GM18861 (cell line): ENCODE results near the gene PHLPP1.

ENCODE experiments used
- ATAC-seq: cut with Tn5 transposase; IDR thresholded peaks from one replicate; pipeline ENCODE4 v1.9.1; 2021; ENCODE audit not compliant: unreplicated experiment

Gene PHLPP1

GRCh38 chr18:62717169-62717924, 2.0 kb downstream of the PHLPP1 start:
- no peak for ATAC-seq

GRCh38 chr18:62717925-62718800, 2.8 kb downstream of the PHLPP1 start:
- ATAC-seq = no peak

GRCh38 chr18:62720048-62720447, 4.7 kb downstream of the PHLPP1 start:
- ATAC-seq = no peak

- ATAC-seq = no peak
Observed at GRCh38 chr18:62720766-62721613, 5.6 kb downstream of the PHLPP1 start.

- ATAC-seq = no peak
Observed at GRCh38 chr18:62721839-62722795, 6.8 kb downstream of the PHLPP1 start.

- ATAC-seq = no peak
Observed at GRCh38 chr18:62723666-62724281, 8.4 kb downstream of the PHLPP1 start.

GRCh38 chr18:62725896-62726295, 10.6 kb downstream of the PHLPP1 start:
- ATAC-seq = no peak

- no peak for ATAC-seq
Observed at GRCh38 chr18:62728254-62728653, 12.9 kb downstream of the PHLPP1 start.

- ATAC-seq = peak; percentile 90
Observed at GRCh38 chr18:62729487-62730386, 14.4 kb downstream of the PHLPP1 start.

GRCh38 chr18:62730941-62731340, 15.6 kb downstream of the PHLPP1 start:
- no peak for ATAC-seq

- no peak for ATAC-seq
Observed at GRCh38 chr18:62732617-62733016, 17.3 kb downstream of the PHLPP1 start.

GRCh38 chr18:62734290-62734689, 18.9 kb downstream of the PHLPP1 start:
- no peak for ATAC-seq

- no peak for ATAC-seq
Observed at GRCh38 chr18:62735387-62735786, 20.0 kb downstream of the PHLPP1 start.

GRCh38 chr18:62736077-62736855, 20.9 kb downstream of the PHLPP1 start:
- no peak for ATAC-seq

GRCh38 chr18:62737241-62737873, 22.0 kb downstream of the PHLPP1 start:
- no peak for ATAC-seq

GRCh38 chr18:62738639-62739038, 23.3 kb downstream of the PHLPP1 start:
- ATAC-seq = no peak

- no peak for ATAC-seq
Observed at GRCh38 chr18:62739911-62740310, 24.6 kb downstream of the PHLPP1 start.
